ENCODE measurements around the gene PRPF38B.
"Not testable (repeated sequence)": the region's sequence is repeated elsewhere in the genome, so short reads cannot be mapped to it uniquely, and the experiment has no call there.

PRPF38B gene

GRCh38 chr1:108678706-108679105 is 13.4 kb upstream of the PRPF38B start:
- Histone ChIP-seq H3K27me3 (ENCODE audit: control insufficient read depth in 1 of 2, insufficient read depth in 2 of 2, low read length in 2 of 2) (no peaks in the 10 kb centered on the region), H3K36me3 (ENCODE audit: control insufficient read depth in 1 of 2, insufficient read depth in 2 of 2, low read length in 2 of 2) (no peaks in the 10 kb centered on the region)

DNA sequence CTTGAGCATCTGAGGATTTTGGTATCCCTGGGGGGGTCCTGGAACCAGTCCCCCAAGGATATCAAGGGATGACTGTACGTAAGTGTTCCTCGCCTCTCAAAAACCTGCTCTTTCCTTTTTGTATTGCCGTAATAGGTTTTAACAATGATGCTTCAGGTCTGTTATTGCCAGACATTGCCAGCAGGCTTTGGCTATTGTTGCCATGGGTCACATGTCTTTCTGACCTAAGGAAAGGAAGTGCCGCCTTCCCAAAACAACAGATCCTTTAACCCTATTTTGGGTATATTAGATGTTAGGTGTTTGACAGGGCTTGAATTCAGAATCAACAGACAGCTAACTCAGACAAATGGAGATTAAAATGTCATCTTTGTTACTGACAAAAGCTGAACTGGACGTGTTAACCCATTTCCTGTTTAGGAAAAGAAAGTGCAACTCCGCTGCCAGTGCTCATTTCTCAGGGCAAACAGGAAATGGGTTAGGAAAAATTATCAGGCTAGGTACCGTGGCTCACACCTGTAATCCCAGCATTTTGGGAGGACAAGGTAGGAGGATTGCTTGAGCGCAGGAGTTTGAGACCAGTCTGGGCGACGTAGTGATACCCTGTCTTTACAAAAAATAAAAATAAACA is 12.4 kb upstream of the PRPF38B start:
- Histone ChIP-seq H3K27me3 (ENCODE audit: control insufficient read depth in 1 of 2, insufficient read depth in 2 of 2, low read length in 2 of 2) (no peaks in the 10 kb centered on the region), H3K36me3 (ENCODE audit: control insufficient read depth in 1 of 2, insufficient read depth in 2 of 2, low read length in 2 of 2) (no peaks in the 10 kb centered on the region), H3K27ac (ENCODE audit: low read depth, low read length) (no peak overlapping the region), H3K4me3 (ENCODE audit: low read depth in 1 of 2, low read length in 2 of 2) (no peak overlapping the region), H3K4me1 (ENCODE audit: control insufficient read depth in 1 of 2, insufficient read depth in 2 of 2, low read length in 2 of 2) (no peaks in the 10 kb centered on the region), H3K9me3 (ENCODE audit: control insufficient read depth in 1 of 2, low read length in 2 of 2) (no peaks in the 10 kb centered on the region), H3K9ac (ENCODE audit: low read depth in 1 of 2, low read length in 2 of 2) (no peak overlapping the region)

More at GRCh38 chr1:108678706-108679105, 13.4 kb upstream of the PRPF38B start:
- Histone ChIP-seq H3K4me1 (ENCODE audit: control insufficient read depth in 1 of 2, insufficient read depth in 2 of 2, low read length in 2 of 2) (no peaks in the 10 kb centered on the region), H3K27ac (ENCODE audit: low read depth, low read length) (no peak overlapping the region), H3K4me3 (ENCODE audit: low read depth in 1 of 2, low read length in 2 of 2) (no peak overlapping the region), H3K9ac (ENCODE audit: low read depth in 1 of 2, low read length in 2 of 2) (no peak overlapping the region), H3K9me3 (ENCODE audit: control insufficient read depth in 1 of 2, low read length in 2 of 2) (no peaks in the 10 kb centered on the region)

GRCh38 chr1:108681701-108682100 is 10.4 kb upstream of the PRPF38B start:
- not testable (repeated sequence) for H3K36me3 ChIP-seq (ENCODE audit: control insufficient read depth in 1 of 2, insufficient read depth in 2 of 2, low read length in 2 of 2); H3K27ac ChIP-seq (ENCODE audit: low read depth, low read length); H3K9ac ChIP-seq (ENCODE audit: low read depth in 1 of 2, low read length in 2 of 2); H3K9me3 ChIP-seq (ENCODE audit: control insufficient read depth in 1 of 2, low read length in 2 of 2); H3K4me3 ChIP-seq (ENCODE audit: low read depth in 1 of 2, low read length in 2 of 2); H3K4me1 ChIP-seq (ENCODE audit: control insufficient read depth in 1 of 2, insufficient read depth in 2 of 2, low read length in 2 of 2); H3K27me3 ChIP-seq (ENCODE audit: control insufficient read depth in 1 of 2, insufficient read depth in 2 of 2, low read length in 2 of 2)

GRCh38 chr1:108685529-108685928 is 6.6 kb upstream of the PRPF38B start:
- Histone ChIP-seq H3K27me3 (ENCODE audit: control insufficient read depth in 1 of 2, insufficient read depth in 2 of 2, low read length in 2 of 2) (no peaks in the 10 kb centered on the region), H3K4me3 (ENCODE audit: low read depth in 1 of 2, low read length in 2 of 2) (no peak overlapping the region), H3K9ac (ENCODE audit: low read depth in 1 of 2, low read length in 2 of 2) (no peak overlapping the region), H3K36me3 (ENCODE audit: control insufficient read depth in 1 of 2, insufficient read depth in 2 of 2, low read length in 2 of 2) (no peaks in the 10 kb centered on the region), H3K4me1 (ENCODE audit: control insufficient read depth in 1 of 2, insufficient read depth in 2 of 2, low read length in 2 of 2) (no peaks in the 10 kb centered on the region), H3K27ac (ENCODE audit: low read depth, low read length) (no peak overlapping the region), H3K9me3 (ENCODE audit: control insufficient read depth in 1 of 2, low read length in 2 of 2) (no peaks in the 10 kb centered on the region)

- Histone ChIP-seq H3K27me3 (ENCODE audit: control insufficient read depth in 1 of 2, insufficient read depth in 2 of 2, low read length in 2 of 2) (no peaks in the 10 kb centered on the region), H3K27ac (ENCODE audit: low read depth, low read length) (no peak overlapping the region), H3K9ac (ENCODE audit: low read depth in 1 of 2, low read length in 2 of 2) (no peak overlapping the region), H3K9me3 (ENCODE audit: control insufficient read depth in 1 of 2, low read length in 2 of 2) (no peaks in the 10 kb centered on the region), H3K4me1 (ENCODE audit: control insufficient read depth in 1 of 2, insufficient read depth in 2 of 2, low read length in 2 of 2) (peaks cover 0 to 7% of the 10 kb centered on the region in 2 donors), H3K36me3 (ENCODE audit: control insufficient read depth in 1 of 2, insufficient read depth in 2 of 2, low read length in 2 of 2) (no peaks in the 10 kb centered on the region), H3K4me3 (ENCODE audit: low read depth in 1 of 2, low read length in 2 of 2) (no peak overlapping the region)
Measured at GRCh38 chr1:108686614-108687313, 5.3 kb upstream of the PRPF38B start.

- Histone ChIP-seq H3K27me3 (ENCODE audit: control insufficient read depth in 1 of 2, insufficient read depth in 2 of 2, low read length in 2 of 2) (no peaks in the 10 kb centered on the region), H3K36me3 (ENCODE audit: control insufficient read depth in 1 of 2, insufficient read depth in 2 of 2, low read length in 2 of 2) (peaks cover 4 to 6% of the 10 kb centered on the region in 2 donors), H3K27ac (ENCODE audit: low read depth, low read length) (peak overlapping the region; percentile 98), H3K9ac (ENCODE audit: low read depth in 1 of 2, low read length in 2 of 2) (peak overlapping the region; percentile 65 to 92), H3K4me3 (ENCODE audit: low read depth in 1 of 2, low read length in 2 of 2) (peak overlapping the region; percentile 81 to 93), H3K9me3 (ENCODE audit: control insufficient read depth in 1 of 2, low read length in 2 of 2) (no peaks in the 10 kb centered on the region), H3K4me1 (ENCODE audit: control insufficient read depth in 1 of 2, insufficient read depth in 2 of 2, low read length in 2 of 2) (peaks cover 7 to 13% of the 10 kb centered on the region in 2 donors)
Measured at GRCh38 chr1:108691128-108691941, 775 bp upstream of the PRPF38B start.

DNA sequence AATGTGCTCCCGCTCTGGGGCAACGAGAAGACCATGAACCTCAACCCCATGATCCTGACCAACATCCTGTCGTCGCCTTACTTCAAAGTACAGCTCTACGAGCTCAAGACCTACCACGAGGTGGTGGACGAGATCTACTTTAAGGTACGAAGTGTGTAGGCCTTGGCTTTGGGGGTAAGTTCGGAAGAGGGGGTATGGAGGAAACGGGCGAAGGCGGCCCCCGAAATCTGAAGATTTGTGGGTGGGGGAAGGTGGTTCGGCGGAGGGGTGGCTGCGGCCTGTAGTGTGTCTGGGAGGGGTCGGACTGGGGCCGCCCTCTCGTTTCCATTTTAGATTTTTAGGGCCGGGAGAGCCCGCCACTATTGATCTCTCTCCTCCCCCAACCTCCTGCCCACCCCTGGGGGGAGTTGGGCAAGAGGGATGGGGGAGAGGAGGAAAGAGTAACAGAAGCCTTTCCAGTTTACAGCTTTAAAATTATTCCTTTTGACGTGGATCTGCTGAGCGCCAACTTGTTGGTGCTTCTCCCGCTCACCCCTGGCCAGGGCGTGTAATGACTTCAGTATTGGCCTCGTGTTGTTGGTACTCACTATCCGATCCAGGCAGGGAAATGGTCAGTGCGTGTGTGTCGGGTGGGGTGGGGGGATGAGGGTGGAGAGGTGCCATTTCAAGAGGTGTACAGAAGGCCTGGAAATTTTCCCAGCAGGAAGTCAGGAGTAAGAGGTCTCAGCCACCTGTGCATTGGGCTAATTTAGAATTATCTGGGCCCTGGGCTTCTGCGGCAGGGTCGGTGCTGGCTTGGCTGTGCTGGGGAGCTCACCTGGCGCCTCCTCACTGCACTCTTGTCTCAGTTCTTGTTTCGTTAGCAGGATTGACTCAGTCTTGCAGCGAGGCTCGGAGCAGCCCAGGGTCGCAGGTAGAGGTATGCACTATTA is 880 bp downstream of the PRPF38B start:
- H3K36me3 ChIP-seq (ENCODE audit: control insufficient read depth in 1 of 2, insufficient read depth in 2 of 2, low read length in 2 of 2) = peaks cover 19 to 22% of the 10 kb centered on the region in 2 donors
- H3K4me1 ChIP-seq (ENCODE audit: control insufficient read depth in 1 of 2, insufficient read depth in 2 of 2, low read length in 2 of 2) = peaks cover 13% of the 10 kb centered on the region in 2 donors
- peak overlapping the region; percentile 98 for H3K27ac ChIP-seq (ENCODE audit: low read depth, low read length)
- H3K9ac ChIP-seq (ENCODE audit: low read depth in 1 of 2, low read length in 2 of 2) = peak overlapping the region; percentile 65 to 92
- H3K9me3 ChIP-seq (ENCODE audit: control insufficient read depth in 1 of 2, low read length in 2 of 2) = no peaks in the 10 kb centered on the region
- peak overlapping the region; percentile 81 to 93 for H3K4me3 ChIP-seq (ENCODE audit: low read depth in 1 of 2, low read length in 2 of 2)
- no peaks in the 10 kb centered on the region for H3K27me3 ChIP-seq (ENCODE audit: control insufficient read depth in 1 of 2, insufficient read depth in 2 of 2, low read length in 2 of 2)

DNA sequence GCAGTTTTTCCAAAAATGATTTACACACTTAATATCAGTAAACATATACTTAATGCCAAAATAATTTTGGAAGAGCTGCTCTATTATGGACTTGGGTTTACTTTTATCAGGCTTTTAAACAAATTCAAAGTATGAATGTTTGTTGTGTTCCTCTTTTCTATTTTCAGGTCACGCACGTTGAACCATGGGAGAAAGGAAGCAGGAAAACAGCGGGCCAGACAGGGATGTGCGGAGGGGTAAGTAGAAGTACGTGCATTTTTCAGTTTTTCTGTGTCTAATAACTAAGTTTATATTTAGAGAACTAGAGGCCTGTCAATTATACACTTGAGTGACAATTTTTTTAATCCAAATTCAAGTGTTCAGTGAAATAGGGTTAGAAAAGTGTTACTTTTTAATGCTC is 3.4 kb downstream of the PRPF38B start:
- H3K36me3 ChIP-seq (ENCODE audit: control insufficient read depth in 1 of 2, insufficient read depth in 2 of 2, low read length in 2 of 2) = peaks cover 36 to 48% of the 10 kb centered on the region in 2 donors
- no peaks in the 10 kb centered on the region for H3K27me3 ChIP-seq (ENCODE audit: control insufficient read depth in 1 of 2, insufficient read depth in 2 of 2, low read length in 2 of 2)
- no peak overlapping the region for H3K27ac ChIP-seq (ENCODE audit: low read depth, low read length)
- H3K9me3 ChIP-seq (ENCODE audit: control insufficient read depth in 1 of 2, low read length in 2 of 2) = no peaks in the 10 kb centered on the region
- H3K4me3 ChIP-seq (ENCODE audit: low read depth in 1 of 2, low read length in 2 of 2) = no peak overlapping the region
- no peak overlapping the region for H3K9ac ChIP-seq (ENCODE audit: low read depth in 1 of 2, low read length in 2 of 2)
- H3K4me1 ChIP-seq (ENCODE audit: control insufficient read depth in 1 of 2, insufficient read depth in 2 of 2, low read length in 2 of 2) = peaks cover 13% of the 10 kb centered on the region in 2 donors

- Histone ChIP-seq H3K36me3 (ENCODE audit: control insufficient read depth in 1 of 2, insufficient read depth in 2 of 2, low read length in 2 of 2) (peaks cover 36 to 61% of the 10 kb centered on the region in 2 donors), H3K27me3 (ENCODE audit: control insufficient read depth in 1 of 2, insufficient read depth in 2 of 2, low read length in 2 of 2) (no peaks in the 10 kb centered on the region), H3K9ac (ENCODE audit: low read depth in 1 of 2, low read length in 2 of 2) (no peak overlapping the region), H3K4me3 (ENCODE audit: low read depth in 1 of 2, low read length in 2 of 2) (no peak overlapping the region), H3K9me3 (ENCODE audit: control insufficient read depth in 1 of 2, low read length in 2 of 2) (no peaks in the 10 kb centered on the region), H3K4me1 (ENCODE audit: control insufficient read depth in 1 of 2, insufficient read depth in 2 of 2, low read length in 2 of 2) (peaks cover 5 to 14% of the 10 kb centered on the region in 2 donors), H3K27ac (ENCODE audit: low read depth, low read length) (no peak overlapping the region)
Measured at GRCh38 chr1:108699375-108700332, 7.5 kb downstream of the PRPF38B start.

All from duodenal mucosa (tissue), 2 donors.